Fibroblast of lung (primary cell): ENCODE measurements around the gene IGSF9.

ENCODE experiments used
- CTCF ChIP-seq, 2 donors: IDR thresholded peaks in 1 of 2; conservative IDR thresholded peaks in 1 of 2; 1 replicate in 1 of 2; 2 replicates in 1 of 2; pipeline ENCODE4 v1.5.1; 2011 to 2012; ENCODE audit warnings: low read length in 2 of 2, control low read depth in 1 of 2, inconsistent platforms in 1 of 2, low read depth in 1 of 2, mild to moderate bottlenecking in 1 of 2
- EZH2 ChIP-seq: IDR thresholded peaks from 2 replicates; pipeline ENCODE4 v1.5.1; 2012; ENCODE audit warnings: low read length, control low read depth, mild to moderate bottlenecking; ENCODE audit errors: missing control alignments

- TF ChIP-seq CTCF (conservative IDR thresholded peaks at IDR 0.05 in 1 of 2, IDR thresholded peaks at IDR 0.05 in 1 of 2; ENCODE audit: low read depth in 1 of 2, low read length in 2 of 2) (no peak), EZH2 (no peak)
Observed at GRCh38 chr1:159990005-159990404, 44.6 kb upstream of the IGSF9 start.
